A673 (cell line): ENCODE data around the gene PDIK1L. TPM values are rescaled to one million over a fixed set of nuclear protein-coding genes. Genes with fewer than 3 reads are reported as not detected.

ENCODE experiments used
- BruUV-seq: library from RNA; stranded (reverse); fragments of 400-500 nt; replicated peaks from 2 replicates; lab custom pipeline; 2021; lab: Mats Ljungman, UMichigan
- CTCF ChIA-PET: fragments of 300-600 bp; sonication (Branson Sonifier 250); formaldehyde crosslinking; loops from one replicate; lab custom pipeline; 2022; ENCODE audit warnings: antibody characterized with exemption; lab: Charles Lee
- POLR2A ChIA-PET: fragments of 300-600 bp; sonication (Branson Sonifier 250); formaldehyde crosslinking; loops from one replicate; lab custom pipeline; 2022; ENCODE audit warnings: antibody characterized with exemption; ENCODE audit not compliant: low non-redundant PET; lab: Charles Lee
- DNase-seq: peaks from one replicate; pipeline ENCODE4 v3.0.0-alpha.2; 2015; ENCODE audit warnings: low spot score
- H3K27ac ChIP-seq: fragments of 200-600 bp; sonication (generic); 2 replicates; pipeline ENCODE4 v1.5.1; 2016; ENCODE audit warnings: mixed run types, low read depth, mild to moderate bottlenecking, mixed read lengths, antibody characterized with exemption, low read length; ENCODE audit not compliant: poor library complexity, severe bottlenecking
- H3K27me3 ChIP-seq: fragments of 200-600 bp; sonication (generic); replicated peaks from 2 replicates; pipeline ENCODE4 v1.6.1; 2017; ENCODE audit warnings: mixed run types, low read depth, mild to moderate bottlenecking, mixed read lengths, antibody characterized with exemption, low read length; ENCODE audit not compliant: insufficient read depth, poor library complexity
- H3K36me3 ChIP-seq: fragments of 200-600 bp; sonication (generic); 2 replicates; pipeline ENCODE4 v1.6.1; 2016; ENCODE audit warnings: mixed run types, mild to moderate bottlenecking, mixed read lengths, antibody characterized with exemption, low read length; ENCODE audit not compliant: insufficient read depth, poor library complexity, severe bottlenecking
- H3K4me1 ChIP-seq: fragments of 200-600 bp; sonication (generic); 2 replicates; pipeline ENCODE4 v1.6.1; 2017; ENCODE audit warnings: mixed run types, mild to moderate bottlenecking, mixed read lengths, antibody characterized with exemption, low read length; ENCODE audit not compliant: insufficient read depth, poor library complexity, severe bottlenecking
- H3K4me3 ChIP-seq: fragments of 200-600 bp; sonication (generic); 2 replicates; pipeline ENCODE4 v1.5.1; 2016; ENCODE audit warnings: low read depth, mixed run types, mild to moderate bottlenecking, mixed read lengths, low read length; ENCODE audit not compliant: poor library complexity, severe bottlenecking
- H3K9me3 ChIP-seq: fragments of 200-600 bp; sonication (generic); 2 replicates; pipeline ENCODE4 v1.6.1; 2016; ENCODE audit warnings: mixed run types, low read depth, mild to moderate bottlenecking, mixed read lengths, antibody characterized with exemption, low read length; ENCODE audit not compliant: poor library complexity, severe bottlenecking
- CTCF ChIP-seq: fragments of 300-800, 200-600 bp; sonication (generic); conservative IDR thresholded peaks from 2 replicates; pipeline ENCODE4 v1.5.1; 2017; ENCODE audit warnings: low read depth, mild to moderate bottlenecking, antibody characterized with exemption, low read length, moderate library complexity, mixed read lengths
- EZH2 ChIP-seq: fragments of 200-600 bp; sonication (generic); IDR thresholded peaks from 2 replicates; pipeline ENCODE4 v1.6.1; 2017; ENCODE audit warnings: borderline replicate concordance, low read depth, mild to moderate bottlenecking, mixed read lengths, antibody characterized with exemption, low read length; ENCODE audit not compliant: poor library complexity, severe bottlenecking
- intact Hi-C: fragments of 100-400 bp; cut with micrococcal nuclease; formaldehyde crosslinking; loops from one replicate; pipeline ENCODE4 v1.10.0; 2022; ENCODE audit not compliant: unreplicated experiment
- total RNA-seq: library from RNA; stranded (reverse); gene quantifications from 2 replicates; pipeline ENCODE4 v1.2.3, GENCODE V29; 2021

PDIK1L gene
- total RNA-seq, 1 experiment from 2014 or later: 12.9 TPM

- BruUV-seq: no TSS peak
- Histone ChIP-seq H3K27me3 (no peaks in the 10 kb centered on the region), H3K27ac (peak overlapping the region; percentile 19), H3K36me3 (peaks cover 23% of the 10 kb centered on the region), H3K9me3 (no peaks in the 10 kb centered on the region), H3K4me1 (peaks cover 8% of the 10 kb centered on the region), H3K4me3 (no peak overlapping the region)
- TF ChIP-seq EZH2: no peak
- TF ChIP-seq CTCF: no peak
- DNase-seq: no peak
- intact Hi-C loops: no loop called here
- ChIA-PET CTCF (interaction anchor here (1.1 kb wide), 1 partner anchor 19 kb away, joined by 4 read pairs; no protein-coding TSS in a partner anchor), POLR2A (no interaction called here)
Measured at GRCh38 chr1:26125946-26126320, 14.3 kb downstream of the PDIK1L start.

- peak overlapping the region; percentile 19 for H3K27ac ChIP-seq
- POLR2A ChIA-PET: no interaction called here
- H3K4me3 ChIP-seq: no peak overlapping the region
- no peaks in the 10 kb centered on the region for H3K9me3 ChIP-seq
- H3K27me3 ChIP-seq: no peaks in the 10 kb centered on the region
- peaks cover 8% of the 10 kb centered on the region for H3K4me1 ChIP-seq
- H3K36me3 ChIP-seq: peaks cover 22% of the 10 kb centered on the region
- TF ChIP-seq EZH2: no peak
- TF ChIP-seq CTCF: no peak
- CTCF ChIA-PET: interaction anchor here (1.1 kb wide), 1 partner anchor 19 kb away, joined by 4 read pairs; no protein-coding TSS in a partner anchor
- intact Hi-C loops: no loop called here
- BruUV-seq: no TSS peak
- peak; percentile 42 for DNase-seq
Measured at GRCh38 chr1:26126321-26127084, 14.9 kb downstream of the PDIK1L start.

- no peak for DNase-seq
- H3K4me3 ChIP-seq: no peak overlapping the region
- H3K4me1 ChIP-seq: peaks cover 8% of the 10 kb centered on the region
- H3K9me3 ChIP-seq: no peaks in the 10 kb centered on the region
- no peak overlapping the region for H3K27ac ChIP-seq
- H3K27me3 ChIP-seq: no peaks in the 10 kb centered on the region
- ChIA-PET CTCF (no interaction called here), POLR2A (no interaction called here)
- H3K36me3 ChIP-seq: peaks cover 14% of the 10 kb centered on the region
- intact Hi-C loops: no loop called here
- BruUV-seq: no TSS peak
- no peak for TF ChIP-seq EZH2
- no peak for TF ChIP-seq CTCF
Measured at GRCh38 chr1:26127235-26128163, 15.9 kb downstream of the PDIK1L start.
